HEK293 (cell line): Measurements from ENCODE around the gene LMNA.

Experiments used
- CTCF ChIA-PET: fragments of 350-600 bp; formaldehyde crosslinking; extraction: SDS; loops from one replicate; lab custom pipeline; 2021; ENCODE audit warnings: antibody characterized with exemption; lab: Yijun Ruan, JAX
- POLR2A ChIA-PET: fragments of 300-600 bp; formaldehyde crosslinking; extraction: SDS; loops from one replicate; lab custom pipeline; 2020; ENCODE audit warnings: antibody characterized with exemption, inconsistent platforms; lab: Yijun Ruan, JAX
- H3K27ac ChIP-seq: fragments of 200-500 bp; sonication (Bioruptor generic); 2 replicates; pipeline ENCODE4 v1.5.1; 2014; ENCODE audit warnings: low read depth, low read length, control low read depth, inconsistent platforms; ENCODE audit errors: extremely low read depth
- H3K36me3 ChIP-seq, 2 experiments: fragments of 200-500 bp in 1 of 2; sonication (Bioruptor generic) in 1 of 2; 1 replicate in 1 of 2; 2 replicates in 1 of 2; pipeline ENCODE4 v1.5.1; 2014 to 2017; ENCODE audit warnings: inconsistent platforms in 2 of 2, low read length in 2 of 2; ENCODE audit not compliant: control insufficient read depth in 2 of 2, insufficient read depth in 1 of 2
- H3K4me1 ChIP-seq: fragments of 200-500 bp; sonication (Bioruptor generic); 2 replicates; pipeline ENCODE4 v1.5.1; 2014; ENCODE audit warnings: mild to moderate bottlenecking, low read length, inconsistent platforms; ENCODE audit not compliant: control insufficient read depth, insufficient read depth
- H3K4me3 ChIP-seq: 2 replicates; pipeline ENCODE4 v1.5.1; 2011; ENCODE audit warnings: low read depth, mild to moderate bottlenecking, control low read depth, low read length, moderate library complexity
- H3K9me3 ChIP-seq: fragments of 200-500 bp; sonication (Bioruptor generic); 2 replicates; pipeline ENCODE4 v1.5.1; 2014; ENCODE audit warnings: low read depth, low read length, inconsistent platforms; ENCODE audit not compliant: control insufficient read depth, insufficient read depth
- GLI4 ChIP-seq: fragments of 450-650 bp; formaldehyde crosslinking; IDR thresholded peaks from 2 replicates; pipeline ENCODE4 v1.5.1; 2016; ENCODE audit warnings: missing biosample characterization, missing genetic modification characterization
- IKZF3 ChIP-seq: fragments of 450-650 bp; IDR thresholded peaks from 2 replicates; pipeline ENCODE4 v1.5.0; 2018; ENCODE audit warnings: missing biosample characterization, mild to moderate bottlenecking, missing genetic modification characterization, moderate library complexity
- KLF9 ChIP-seq: fragments of 450-650 bp; formaldehyde crosslinking; IDR thresholded peaks from 2 replicates; pipeline ENCODE4 v1.5.1; 2016; ENCODE audit warnings: missing biosample characterization, missing genetic modification characterization, low read depth
- MYNN ChIP-seq: fragments of 450-650 bp; formaldehyde crosslinking; IDR thresholded peaks from 2 replicates; pipeline ENCODE4 v1.5.1; 2016; ENCODE audit warnings: missing biosample characterization, missing genetic modification characterization, borderline replicate concordance
- ZBTB11 ChIP-seq: fragments of 450-650 bp; formaldehyde crosslinking; conservative IDR thresholded peaks from 2 replicates; pipeline ENCODE4 v1.5.1; 2016; ENCODE audit warnings: low read depth, missing biosample characterization, missing genetic modification characterization
- ZBTB48 ChIP-seq: fragments of 450-650 bp; formaldehyde crosslinking; IDR thresholded peaks from 2 replicates; pipeline ENCODE4 v1.5.1; 2016; ENCODE audit warnings: missing biosample characterization, missing genetic modification characterization
- ZFP3 ChIP-seq: fragments of 450-650 bp; formaldehyde crosslinking; IDR thresholded peaks from 2 replicates; pipeline ENCODE4 v1.5.1; 2016; ENCODE audit warnings: low read depth, missing biosample characterization, missing genetic modification characterization
- ZNF10 ChIP-seq: fragments of 450-650 bp; formaldehyde crosslinking; IDR thresholded peaks from 2 replicates; pipeline ENCODE4 v1.5.1; 2017; ENCODE audit warnings: missing biosample characterization, missing genetic modification characterization
- ZNF394 ChIP-seq: fragments of 450-650 bp; formaldehyde crosslinking; IDR thresholded peaks from 2 replicates; pipeline ENCODE4 v1.5.1; 2016; ENCODE audit warnings: missing biosample characterization, missing genetic modification characterization, mild to moderate bottlenecking, moderate library complexity, borderline replicate concordance
- ZNF548 ChIP-seq: fragments of 450-650 bp; formaldehyde crosslinking; IDR thresholded peaks from 2 replicates; pipeline ENCODE4 v1.5.1; 2016; ENCODE audit warnings: missing biosample characterization, missing genetic modification characterization
- ZNF555 ChIP-seq: fragments of 450-650 bp; formaldehyde crosslinking; conservative IDR thresholded peaks from 2 replicates; pipeline ENCODE4 v1.5.1; 2017; ENCODE audit warnings: missing biosample characterization, mild to moderate bottlenecking, missing genetic modification characterization, inconsistent platforms
- ZNF624 ChIP-seq: fragments of 450-650 bp; formaldehyde crosslinking; IDR thresholded peaks from 2 replicates; pipeline ENCODE4 v1.5.1; 2017; ENCODE audit warnings: missing biosample characterization, missing genetic modification characterization
- ZNF626 ChIP-seq: fragments of 450-650 bp; sonication (Bioruptor Pico); formaldehyde crosslinking; IDR thresholded peaks from 2 replicates; pipeline ENCODE4 v1.5.1; 2018; ENCODE audit warnings: missing biosample characterization, missing genetic modification characterization, inconsistent platforms
- ZNF654 ChIP-seq: fragments of 450-650 bp; formaldehyde crosslinking; IDR thresholded peaks from 2 replicates; pipeline ENCODE4 v1.5.1; 2016; ENCODE audit warnings: low read depth, missing biosample characterization, missing genetic modification characterization
- ZNF707 ChIP-seq: fragments of 450-650 bp; formaldehyde crosslinking; IDR thresholded peaks from 2 replicates; pipeline ENCODE4 v1.5.1; 2016; ENCODE audit warnings: missing biosample characterization, missing genetic modification characterization
- ZNF768 ChIP-seq: fragments of 450-650 bp; formaldehyde crosslinking; IDR thresholded peaks from 2 replicates; pipeline ENCODE4 v1.5.1; 2018; ENCODE audit warnings: missing biosample characterization, mild to moderate bottlenecking, missing genetic modification characterization
- ZNF792 ChIP-seq: fragments of 450-650 bp; formaldehyde crosslinking; IDR thresholded peaks from 2 replicates; pipeline ENCODE4 v1.5.1; 2016; ENCODE audit warnings: missing biosample characterization, missing genetic modification characterization
- ZNF843 ChIP-seq: fragments of 450-650 bp; formaldehyde crosslinking; IDR thresholded peaks from 2 replicates; pipeline ENCODE4 v1.5.1; 2016; ENCODE audit warnings: missing biosample characterization, missing genetic modification characterization
- ZXDB ChIP-seq: fragments of 450-650 bp; formaldehyde crosslinking; IDR thresholded peaks from 2 replicates; pipeline ENCODE4 v1.5.1; 2016; ENCODE audit warnings: missing biosample characterization, missing genetic modification characterization
- TF ChIP-seq, protein P1 (sequence below): fragments of 450-650 bp; formaldehyde crosslinking; IDR thresholded peaks from 2 replicates; pipeline ENCODE4 v1.5.1; 2016; ENCODE audit warnings: missing biosample characterization, missing genetic modification characterization
- TF ChIP-seq, protein P2 (sequence below): fragments of 450-650 bp; formaldehyde crosslinking; IDR thresholded peaks from 2 replicates; pipeline ENCODE4 v1.5.1; 2017; ENCODE audit warnings: missing biosample characterization, missing genetic modification characterization
- TF ChIP-seq, protein P3 (sequence below): fragments of 450-650 bp; formaldehyde crosslinking; conservative IDR thresholded peaks from 2 replicates; pipeline ENCODE4 v1.5.1; 2016; ENCODE audit warnings: low read depth, missing biosample characterization, missing genetic modification characterization
- TF ChIP-seq, protein P4 (sequence below): fragments of 450-650 bp; formaldehyde crosslinking; IDR thresholded peaks from 2 replicates; pipeline ENCODE4 v1.5.1; 2016; ENCODE audit warnings: missing biosample characterization, missing genetic modification characterization

The LMNA gene

DNA sequence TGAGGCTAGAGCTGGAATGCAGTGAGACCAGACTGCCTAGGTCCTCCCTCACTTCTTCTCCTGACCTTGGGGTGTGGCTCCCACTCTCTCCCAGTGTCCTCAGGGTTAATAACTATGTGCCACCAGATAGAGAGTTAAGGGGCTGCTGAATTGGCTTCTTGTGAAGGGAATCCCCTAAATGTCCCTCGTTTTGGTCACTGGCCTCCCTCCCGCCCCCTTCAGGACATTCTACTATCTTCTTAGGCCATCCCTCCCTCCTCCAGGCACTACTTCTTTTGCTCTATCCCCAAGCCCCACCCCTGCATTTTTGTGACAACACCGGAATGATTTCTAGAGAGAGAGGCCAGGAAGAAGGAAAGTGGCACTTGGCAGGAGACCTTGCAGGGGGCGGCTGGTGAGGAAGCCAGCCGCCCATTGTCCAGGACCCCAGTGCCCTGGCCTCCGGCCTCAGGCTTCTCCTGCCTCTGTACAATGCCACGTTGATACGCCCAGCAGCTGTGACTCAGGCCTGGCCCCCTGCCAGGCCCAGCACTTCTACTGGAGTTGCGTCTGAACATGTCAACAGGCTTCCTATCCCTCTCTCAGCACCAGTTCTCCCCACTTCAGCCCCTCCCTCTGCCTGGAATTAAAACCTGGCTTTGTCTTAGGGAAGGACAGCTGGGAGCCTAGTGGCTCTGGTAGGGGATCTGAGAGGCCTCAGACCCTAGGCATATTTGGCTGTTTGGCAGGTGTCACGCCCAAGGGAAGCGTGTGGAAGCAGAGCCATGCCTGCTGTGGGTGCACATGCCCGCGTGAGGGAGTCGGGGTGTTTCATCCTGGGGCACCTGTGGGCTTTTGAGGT, 9.1 kb downstream of the LMNA start:
- Histone ChIP-seq H3K36me3 (peaks cover 0 to 7% of the 10 kb centered on the region in 2 experiments; a peak in 1 of 3 replicates), H3K4me1 (peaks cover 28% of the 10 kb centered on the region), H3K9me3 (no peaks in the 10 kb centered on the region), H3K27ac (peak overlapping the region; percentile 74), H3K4me3 (no peak overlapping the region)
- CTCF ChIA-PET = interaction anchor here (0.6 to 25.6 kb wide), 2 partner anchors 24 to 98 kb away, joined by 3 to 1029 read pairs; no protein-coding TSS in a partner anchor
- POLR2A ChIA-PET = interaction anchor here (0.6 to 2.1 kb wide), 4 partner anchors 9 to 607 kb away, joined by 3 to 8 read pairs (median 4); partner anchors contain the start of gene LMNA
- TF ChIP-seq ZNF548 (tag by site-specific recombination) (no peak), ZNF707 (no peak), ZNF792 (tag by site-specific recombination) (no peak), ZNF654 (no peak), ZNF555 (no peak), ZNF624 (tag by site-specific recombination) (no peak), GLI4 (tag by site-specific recombination) (no peak), ZBTB48 (0 out of 2 replicates have a peak, but pooled peaks have one; percentile 61), IKZF3 (tag by site-specific recombination) (peak; percentile 71), ZNF843 (tag by site-specific recombination) (peak; percentile 33; the same call in 1 of the 2 replicates), ZNF768 (tag by site-specific recombination) (no peak), ZXDB (peak; percentile 57; the same call in 1 of the 2 replicates), ZFP3 (tag by site-specific recombination) (no peak), MYNN (tag by site-specific recombination) (no peak), KLF9 (tag by site-specific recombination) (peak; percentile 55), ZNF626 (tag by site-specific recombination) (no peak), ZNF10 (tag by site-specific recombination) (no peak), ZBTB11 (tag by site-specific recombination) (no peak), ZNF394 (tag by site-specific recombination) (peak; percentile 41; the same call in 1 of the 2 replicates)
- TF ChIP-seq, protein P1, sequence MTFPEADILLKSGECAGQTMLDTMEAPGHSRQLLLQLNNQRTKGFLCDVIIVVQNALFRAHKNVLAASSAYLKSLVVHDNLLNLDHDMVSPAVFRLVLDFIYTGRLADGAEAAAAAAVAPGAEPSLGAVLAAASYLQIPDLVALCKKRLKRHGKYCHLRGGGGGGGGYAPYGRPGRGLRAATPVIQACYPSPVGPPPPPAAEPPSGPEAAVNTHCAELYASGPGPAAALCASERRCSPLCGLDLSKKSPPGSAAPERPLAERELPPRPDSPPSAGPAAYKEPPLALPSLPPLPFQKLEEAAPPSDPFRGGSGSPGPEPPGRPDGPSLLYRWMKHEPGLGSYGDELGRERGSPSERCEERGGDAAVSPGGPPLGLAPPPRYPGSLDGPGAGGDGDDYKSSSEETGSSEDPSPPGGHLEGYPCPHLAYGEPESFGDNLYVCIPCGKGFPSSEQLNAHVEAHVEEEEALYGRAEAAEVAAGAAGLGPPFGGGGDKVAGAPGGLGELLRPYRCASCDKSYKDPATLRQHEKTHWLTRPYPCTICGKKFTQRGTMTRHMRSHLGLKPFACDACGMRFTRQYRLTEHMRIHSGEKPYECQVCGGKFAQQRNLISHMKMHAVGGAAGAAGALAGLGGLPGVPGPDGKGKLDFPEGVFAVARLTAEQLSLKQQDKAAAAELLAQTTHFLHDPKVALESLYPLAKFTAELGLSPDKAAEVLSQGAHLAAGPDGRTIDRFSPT = peak; percentile 97
- TF ChIP-seq, protein P2, sequence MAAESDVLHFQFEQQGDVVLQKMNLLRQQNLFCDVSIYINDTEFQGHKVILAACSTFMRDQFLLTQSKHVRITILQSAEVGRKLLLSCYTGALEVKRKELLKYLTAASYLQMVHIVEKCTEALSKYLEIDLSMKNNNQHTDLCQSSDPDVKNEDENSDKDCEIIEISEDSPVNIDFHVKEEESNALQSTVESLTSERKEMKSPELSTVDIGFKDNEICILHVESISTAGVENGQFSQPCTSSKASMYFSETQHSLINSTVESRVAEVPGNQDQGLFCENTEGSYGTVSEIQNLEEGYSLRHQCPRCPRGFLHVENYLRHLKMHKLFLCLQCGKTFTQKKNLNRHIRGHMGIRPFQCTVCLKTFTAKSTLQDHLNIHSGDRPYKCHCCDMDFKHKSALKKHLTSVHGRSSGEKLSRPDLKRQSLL (tag by site-specific recombination) = no peak
- TF ChIP-seq, protein P3, sequence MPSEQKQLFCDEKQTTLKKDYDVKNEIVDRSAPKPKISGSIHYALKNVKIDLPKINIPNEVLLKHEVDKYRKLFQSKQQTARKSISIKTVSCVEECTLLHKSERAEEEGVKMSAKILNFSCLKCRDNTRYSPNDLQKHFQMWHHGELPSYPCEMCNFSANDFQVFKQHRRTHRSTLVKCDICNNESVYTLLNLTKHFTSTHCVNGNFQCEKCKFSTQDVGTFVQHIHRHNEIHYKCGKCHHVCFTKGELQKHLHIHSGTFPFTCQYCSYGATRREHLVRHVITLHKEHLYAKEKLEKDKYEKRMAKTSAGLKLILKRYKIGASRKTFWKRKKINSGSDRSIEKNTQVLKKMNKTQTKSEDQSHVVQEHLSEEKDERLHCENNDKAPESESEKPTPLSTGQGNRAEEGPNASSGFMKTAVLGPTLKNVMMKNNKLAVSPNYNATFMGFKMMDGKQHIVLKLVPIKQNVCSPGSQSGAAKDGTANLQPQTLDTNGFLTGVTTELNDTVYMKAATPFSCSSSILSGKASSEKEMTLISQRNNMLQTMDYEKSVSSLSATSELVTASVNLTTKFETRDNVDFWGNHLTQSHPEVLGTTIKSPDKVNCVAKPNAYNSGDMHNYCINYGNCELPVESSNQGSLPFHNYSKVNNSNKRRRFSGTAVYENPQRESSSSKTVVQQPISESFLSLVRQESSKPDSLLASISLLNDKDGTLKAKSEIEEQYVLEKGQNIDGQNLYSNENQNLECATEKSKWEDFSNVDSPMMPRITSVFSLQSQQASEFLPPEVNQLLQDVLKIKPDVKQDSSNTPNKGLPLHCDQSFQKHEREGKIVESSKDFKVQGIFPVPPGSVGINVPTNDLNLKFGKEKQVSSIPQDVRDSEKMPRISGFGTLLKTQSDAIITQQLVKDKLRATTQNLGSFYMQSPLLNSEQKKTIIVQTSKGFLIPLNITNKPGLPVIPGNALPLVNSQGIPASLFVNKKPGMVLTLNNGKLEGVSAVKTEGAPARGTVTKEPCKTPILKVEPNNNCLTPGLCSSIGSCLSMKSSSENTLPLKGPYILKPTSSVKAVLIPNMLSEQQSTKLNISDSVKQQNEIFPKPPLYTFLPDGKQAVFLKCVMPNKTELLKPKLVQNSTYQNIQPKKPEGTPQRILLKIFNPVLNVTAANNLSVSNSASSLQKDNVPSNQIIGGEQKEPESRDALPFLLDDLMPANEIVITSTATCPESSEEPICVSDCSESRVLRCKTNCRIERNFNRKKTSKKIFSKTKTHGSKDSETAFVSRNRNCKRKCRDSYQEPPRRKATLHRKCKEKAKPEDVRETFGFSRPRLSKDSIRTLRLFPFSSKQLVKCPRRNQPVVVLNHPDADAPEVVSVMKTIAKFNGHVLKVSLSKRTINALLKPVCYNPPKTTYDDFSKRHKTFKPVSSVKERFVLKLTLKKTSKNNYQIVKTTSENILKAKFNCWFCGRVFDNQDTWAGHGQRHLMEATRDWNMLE (tag by site-specific recombination) = no peak
- TF ChIP-seq, protein P4, sequence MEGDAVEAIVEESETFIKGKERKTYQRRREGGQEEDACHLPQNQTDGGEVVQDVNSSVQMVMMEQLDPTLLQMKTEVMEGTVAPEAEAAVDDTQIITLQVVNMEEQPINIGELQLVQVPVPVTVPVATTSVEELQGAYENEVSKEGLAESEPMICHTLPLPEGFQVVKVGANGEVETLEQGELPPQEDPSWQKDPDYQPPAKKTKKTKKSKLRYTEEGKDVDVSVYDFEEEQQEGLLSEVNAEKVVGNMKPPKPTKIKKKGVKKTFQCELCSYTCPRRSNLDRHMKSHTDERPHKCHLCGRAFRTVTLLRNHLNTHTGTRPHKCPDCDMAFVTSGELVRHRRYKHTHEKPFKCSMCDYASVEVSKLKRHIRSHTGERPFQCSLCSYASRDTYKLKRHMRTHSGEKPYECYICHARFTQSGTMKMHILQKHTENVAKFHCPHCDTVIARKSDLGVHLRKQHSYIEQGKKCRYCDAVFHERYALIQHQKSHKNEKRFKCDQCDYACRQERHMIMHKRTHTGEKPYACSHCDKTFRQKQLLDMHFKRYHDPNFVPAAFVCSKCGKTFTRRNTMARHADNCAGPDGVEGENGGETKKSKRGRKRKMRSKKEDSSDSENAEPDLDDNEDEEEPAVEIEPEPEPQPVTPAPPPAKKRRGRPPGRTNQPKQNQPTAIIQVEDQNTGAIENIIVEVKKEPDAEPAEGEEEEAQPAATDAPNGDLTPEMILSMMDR = peak; percentile 64; the same call in 1 of the 2 replicates
